Retina (tissue), 1 donor: ENCODE measurements around the gene MYO5A.

Experiments
- DNase-seq: peaks from one replicate; pipeline ENCODE4 v3.0.0-alpha.2; 2016

MYO5A gene

GRCh38 chr15:52281085-52282035 lies 247.3 kb downstream of the MYO5A start:
- DNase-seq = no peak

GRCh38 chr15:52280326-52281084 lies 248.2 kb downstream of the MYO5A start:
- no peak for DNase-seq

- DNase-seq = no peak
Observed at GRCh38 chr15:52278636-52279367, 249.9 kb downstream of the MYO5A start.

- no peak for DNase-seq
Observed at GRCh38 chr15:52278135-52278534, 250.5 kb downstream of the MYO5A start.

GRCh38 chr15:52277575-52277974 lies 251.1 kb downstream of the MYO5A start:
- no peak for DNase-seq

- DNase-seq = no peak
Observed at GRCh38 chr15:52276256-52276770, 252.4 kb downstream of the MYO5A start.

GRCh38 chr15:52263563-52264282 lies 265.0 kb downstream of the MYO5A start:
- DNase-seq = no peak

- DNase-seq = no peak
Observed at GRCh38 chr15:52262364-52262763, 266.3 kb downstream of the MYO5A start.

- DNase-seq = peak; percentile 73
Observed at GRCh38 chr15:52261498-52262242, 267.0 kb downstream of the MYO5A start.

GRCh38 chr15:52261026-52261425 lies 267.7 kb downstream of the MYO5A start:
- DNase-seq = no peak

GRCh38 chr15:52259503-52259902 lies 269.2 kb downstream of the MYO5A start:
- DNase-seq = no peak

- DNase-seq = no peak
Observed at GRCh38 chr15:52258461-52258860, 270.2 kb downstream of the MYO5A start.

- DNase-seq = no peak
Observed at GRCh38 chr15:52257734-52258062, 271.0 kb downstream of the MYO5A start.
